Uterus (tissue), 2 donors: Measurements from ENCODE around the gene C2CD3.

ENCODE experiments used
- POLR2A ChIP-seq, 2 donors: fragments of 450-650 bp; IDR thresholded peaks; one replicate each; pipeline ENCODE4 v1.6.1; 2016; ENCODE audit warnings: antibody characterized with exemption in 2 of 2, mild to moderate bottlenecking in 1 of 2, moderate library complexity in 1 of 2
- TF ChIP-seq, protein P1 (sequence below), 4 experiments: fragments of 200-600 bp in 2 of 4; fragments of 450-650 bp in 2 of 4; sonication (generic) in 2 of 4; IDR thresholded peaks; one replicate each; pipeline ENCODE4 v1.5.1; 2016 to 2019; ENCODE audit warnings: antibody characterized with exemption in 4 of 4, mild to moderate bottlenecking in 2 of 4, moderate library complexity in 1 of 4

DNA sequence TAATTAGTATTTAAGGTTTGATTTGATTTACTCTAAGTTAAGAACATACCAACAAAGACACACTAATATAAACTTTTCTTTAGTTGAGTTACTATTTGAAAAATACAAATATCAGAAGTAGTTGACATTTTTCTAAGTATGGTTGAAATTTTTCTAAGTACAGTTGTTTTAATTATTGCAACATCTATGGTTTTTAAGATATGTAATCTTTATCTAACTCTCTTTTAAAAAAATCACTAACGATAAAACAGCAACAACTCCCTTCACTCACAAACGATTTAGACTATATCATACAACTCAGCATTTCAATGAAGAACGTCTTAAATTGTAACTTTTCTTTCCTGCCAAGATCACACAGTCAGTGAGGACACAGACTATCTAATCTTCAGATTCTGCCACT, 2.0 kb downstream of the C2CD3 start:
- no peak for TF ChIP-seq POLR2A (IDR thresholded peaks at IDR 0.05)
- TF ChIP-seq, protein P1, sequence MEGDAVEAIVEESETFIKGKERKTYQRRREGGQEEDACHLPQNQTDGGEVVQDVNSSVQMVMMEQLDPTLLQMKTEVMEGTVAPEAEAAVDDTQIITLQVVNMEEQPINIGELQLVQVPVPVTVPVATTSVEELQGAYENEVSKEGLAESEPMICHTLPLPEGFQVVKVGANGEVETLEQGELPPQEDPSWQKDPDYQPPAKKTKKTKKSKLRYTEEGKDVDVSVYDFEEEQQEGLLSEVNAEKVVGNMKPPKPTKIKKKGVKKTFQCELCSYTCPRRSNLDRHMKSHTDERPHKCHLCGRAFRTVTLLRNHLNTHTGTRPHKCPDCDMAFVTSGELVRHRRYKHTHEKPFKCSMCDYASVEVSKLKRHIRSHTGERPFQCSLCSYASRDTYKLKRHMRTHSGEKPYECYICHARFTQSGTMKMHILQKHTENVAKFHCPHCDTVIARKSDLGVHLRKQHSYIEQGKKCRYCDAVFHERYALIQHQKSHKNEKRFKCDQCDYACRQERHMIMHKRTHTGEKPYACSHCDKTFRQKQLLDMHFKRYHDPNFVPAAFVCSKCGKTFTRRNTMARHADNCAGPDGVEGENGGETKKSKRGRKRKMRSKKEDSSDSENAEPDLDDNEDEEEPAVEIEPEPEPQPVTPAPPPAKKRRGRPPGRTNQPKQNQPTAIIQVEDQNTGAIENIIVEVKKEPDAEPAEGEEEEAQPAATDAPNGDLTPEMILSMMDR (IDR thresholded peaks at IDR 0.05), result no peak
